Smooth muscle cell (in vitro differentiated cells): ENCODE data around the gene SCIN. TPM values are rescaled to one million over a fixed set of nuclear protein-coding genes. Genes with fewer than 3 reads are reported as not detected.
A peak's percentile ranks its signal among the peaks of the same experiment; 100 is the strongest.

Source experiments
- DNase-seq: peaks from one replicate; lab custom pipeline; 2025; ENCODE audit not compliant: unreplicated experiment; lab: John Stamatoyannopoulos, UW
- H2AFZ ChIP-seq: fragments of 200-600 bp; sonication (generic); 2 replicates; pipeline ENCODE4 v1.6.0; 2016; ENCODE audit warnings: antibody characterized with exemption, low read depth, mild to moderate bottlenecking
- H3F3A ChIP-seq: fragments of 200-600 bp; sonication (generic); 2 replicates; pipeline ENCODE4 v1.6.0; 2017; ENCODE audit warnings: antibody characterized with exemption, low read depth
- H3K27ac ChIP-seq: fragments of 200-600 bp; sonication (generic); 2 replicates; pipeline ENCODE4 v1.5.1; 2016; ENCODE audit warnings: low read depth, mild to moderate bottlenecking
- H3K27me3 ChIP-seq: fragments of 200-600 bp; sonication (generic); 2 replicates; pipeline ENCODE4 v1.6.1; 2016; ENCODE audit warnings: low read depth, mild to moderate bottlenecking
- H3K36me3 ChIP-seq: fragments of 200-600 bp; sonication (generic); 2 replicates; pipeline ENCODE4 v1.5.1; 2016; ENCODE audit warnings: low read depth
- H3K4me1 ChIP-seq: fragments of 200-600 bp; sonication (generic); 2 replicates; pipeline ENCODE4 v1.5.1; 2016; ENCODE audit warnings: low read depth
- H3K4me2 ChIP-seq: fragments of 200-600 bp; sonication (generic); 2 replicates; pipeline ENCODE4 v1.6.0; 2016; ENCODE audit warnings: mild to moderate bottlenecking
- H3K4me3 ChIP-seq: fragments of 200-600 bp; sonication (generic); 2 replicates; pipeline ENCODE4 v1.5.1; 2016; ENCODE audit warnings: mild to moderate bottlenecking
- H3K79me2 ChIP-seq: fragments of 200-600 bp; sonication (generic); 2 replicates; pipeline ENCODE4 v1.6.0; 2016; ENCODE audit warnings: low read depth, mild to moderate bottlenecking
- H3K9ac ChIP-seq: fragments of 200-600 bp; sonication (generic); 2 replicates; pipeline ENCODE4 v1.6.0; 2016; ENCODE audit warnings: low read depth
- H3K9me3 ChIP-seq: fragments of 200-600 bp; sonication (generic); replicated peaks from 2 replicates; pipeline ENCODE4 v1.5.1; 2016; ENCODE audit warnings: low read depth
- H4K20me1 ChIP-seq: fragments of 200-600 bp; sonication (generic); 2 replicates; pipeline ENCODE4 v1.6.0; 2016; ENCODE audit warnings: low read depth
- CTCF ChIP-seq: fragments of 200-600 bp; sonication (generic); IDR thresholded peaks from 2 replicates; pipeline ENCODE4 v1.5.1; 2017; ENCODE audit warnings: borderline replicate concordance, mild to moderate bottlenecking, antibody characterized with exemption; ENCODE audit not compliant: insufficient read depth, poor library complexity, severe bottlenecking
- WGBS: methylation state at CpG from one replicate; pipeline ENCODE4 v1.1.7; 2016; ENCODE audit warnings: low lambda C conversion rate; 5-methylcytosine and 5-hydroxymethylcytosine counted together
- polyA plus RNA-seq: library from polyadenylated mRNA; unstranded; fragments of >200 nt; fragmentation: Nextera tagmentation; extraction: Ambion mirVana; gene quantifications from 2 replicates; pipeline ENCODE4 v1.2.1, GENCODE V29; 2016
- total RNA-seq: library from RNA; depleted of rRNA; stranded (reverse); fragments of >200 nt; gene quantifications from 2 replicates; pipeline ENCODE4 v1.2.3, GENCODE V29; 2014

The SCIN gene
- total and polyA plus RNA-seq, 2 experiments from 2014 or later: 0.31 TPM

GRCh38 chr7:12674053-12674452 lies 103.5 kb downstream of the SCIN start:
- Histone ChIP-seq H3K27ac (no peak overlapping the region), H3K79me2 (no peaks in the 10 kb centered on the region), H3K9me3 (no peaks in the 10 kb centered on the region), H3K4me2 (no peak overlapping the region), H3K4me3 (no peak overlapping the region), H2AFZ (no peak overlapping the region), H3K4me1 (no peaks in the 10 kb centered on the region), H4K20me1 (no peaks in the 10 kb centered on the region), H3K36me3 (no peaks in the 10 kb centered on the region), H3F3A (no peaks in the 10 kb centered on the region), H3K27me3 (no peaks in the 10 kb centered on the region), H3K9ac (no peak overlapping the region)
- no peak for TF ChIP-seq CTCF
- WGBS: 91% methylated on average over 2 of the region's 2 CpGs
- DNase-seq: no peak

- peak; percentile 30 for TF ChIP-seq CTCF
- Histone ChIP-seq H3K9ac (no peak overlapping the region), H3K27me3 (no peaks in the 10 kb centered on the region), H3K79me2 (no peaks in the 10 kb centered on the region), H3K36me3 (no peaks in the 10 kb centered on the region), H3K4me1 (no peaks in the 10 kb centered on the region), H3F3A (no peaks in the 10 kb centered on the region), H2AFZ (no peak overlapping the region), H4K20me1 (no peaks in the 10 kb centered on the region), H3K27ac (no peak overlapping the region), H3K4me2 (no peak overlapping the region), H3K9me3 (no peaks in the 10 kb centered on the region), H3K4me3 (no peak overlapping the region)
- 55% methylated on average over 4 of the region's 4 CpGs for WGBS
- no peak for DNase-seq
These were observed 104.3 kb downstream of the SCIN start for GRCh38 chr7:12674861-12675260.

GRCh38 chr7:12683678-12684585 lies 113.4 kb downstream of the SCIN start:
- H3K4me1 ChIP-seq: peaks cover 6% of the 10 kb centered on the region
- no peak overlapping the region for H3K9ac ChIP-seq
- WGBS: 49% methylated on average over 2 of the region's 2 CpGs
- H3K79me2 ChIP-seq: peaks cover 14% of the 10 kb centered on the region
- no peak overlapping the region for H3K4me3 ChIP-seq
- no peak overlapping the region for H3K27ac ChIP-seq
- H3K36me3 ChIP-seq: no peaks in the 10 kb centered on the region
- peaks cover 12% of the 10 kb centered on the region for H4K20me1 ChIP-seq
- H3K9me3 ChIP-seq: no peaks in the 10 kb centered on the region
- H3K27me3 ChIP-seq: no peaks in the 10 kb centered on the region
- H2AFZ ChIP-seq: peak overlapping the region; percentile 44
- DNase-seq: no peak
- peak; percentile 35 for TF ChIP-seq CTCF
- peak overlapping the region; percentile 44 for H3K4me2 ChIP-seq
- peaks cover 5% of the 10 kb centered on the region for H3F3A ChIP-seq
